K562 (cell line): ENCODE results near the gene OR2Z1. TPM values are rescaled to one million over a fixed set of nuclear protein-coding genes. Genes with fewer than 3 reads are reported as not detected.

Experiments
- ATAC-seq: fragments of 200-7000 bp; cut with Tn5 transposase; 3 replicates; pipeline ENCODE4 v1.9.1; 2020; ENCODE audit warnings: moderate library complexity
- BruUV-seq: library from RNA; stranded (reverse); fragments of 400-500 nt; replicated peaks from 2 replicates; lab custom pipeline; 2021; lab: Mats Ljungman, UMichigan
- CTCF ChIA-PET: fragments of 300-600 bp; formaldehyde crosslinking; extraction: SDS; loops from one replicate; lab custom pipeline; 2021; ENCODE audit warnings: low intra/inter-chr PET ratio; lab: Yijun Ruan, JAX
- POLR2A ChIA-PET: fragments of 300-600, 350-650 bp; sonication (Branson Sonifier 250); formaldehyde crosslinking; extraction: SDS; loops from one replicate; lab custom pipeline; 2021; ENCODE audit warnings: antibody characterized with exemption, inconsistent platforms; lab: Yijun Ruan, JAX
- DNase-seq, 4 experiments: peaks; one replicate each; pipeline versions ENCODE4 v3.0.0 to v3.0.0-alpha.2; 2011 to 2018; ENCODE audit warnings: low spot score in 3 of 4, mixed read lengths in 3 of 4; ENCODE audit errors: extremely low read depth in 1 of 4
- FAIRE-seq: peaks from 2 replicates; lab custom pipeline; 2011; peaks lifted over from hg19 to GRCh38; lab: Jason Lieb, UNC
- H2AFZ ChIP-seq: 2 replicates; pipeline ENCODE4 v1.6.0; 2011; ENCODE audit warnings: low read depth, low read length, control low read depth, inconsistent platforms
- H3K27ac ChIP-seq: fragments of 200-600 bp; 3 replicates; pipeline ENCODE4 v1.8.0; 2011; ENCODE audit warnings: low read depth, mild to moderate bottlenecking, control low read depth, inconsistent platforms, low read length, moderate library complexity, mixed read lengths; ENCODE audit errors: extremely low read depth
- H3K27me3 ChIP-seq, 2 experiments: fragments of 300-600 bp in 1 of 2; 2 replicates in 1 of 2; 3 replicates in 1 of 2; pipeline versions ENCODE4 v1.6.0 to v1.8.0; 2011; ENCODE audit warnings: inconsistent platforms in 2 of 2, low read length in 2 of 2, mild to moderate bottlenecking in 1 of 2, mixed read lengths in 1 of 2, moderate library complexity in 1 of 2; ENCODE audit not compliant: control insufficient read depth in 2 of 2, insufficient read depth in 2 of 2
- H3K36me3 ChIP-seq: fragments of 300-600 bp; 3 replicates; pipeline ENCODE4 v1.8.0; 2011; ENCODE audit warnings: mild to moderate bottlenecking, low read length, inconsistent platforms; ENCODE audit not compliant: control insufficient read depth, insufficient read depth
- H3K4me1 ChIP-seq, 2 experiments: fragments of 200-600 bp in 1 of 2; replicated peaks in 1 of 2; 2 replicates in 1 of 2; 3 replicates in 1 of 2; pipeline versions ENCODE4 v1.5.1 to v1.8.0; 2011; ENCODE audit warnings: inconsistent platforms in 2 of 2, low read length in 2 of 2, mild to moderate bottlenecking in 1 of 2, mixed read lengths in 1 of 2, moderate library complexity in 1 of 2; ENCODE audit not compliant: control insufficient read depth in 2 of 2, insufficient read depth in 2 of 2
- H3K4me2 ChIP-seq: 2 replicates; pipeline ENCODE4 v1.6.1; 2011; ENCODE audit warnings: low read length, control low read depth, inconsistent platforms, mixed read lengths; ENCODE audit not compliant: insufficient read depth
- H3K4me3 ChIP-seq: fragments of 200-600 bp; sonication (generic), shearing (Covaris generic); 2 replicates; pipeline ENCODE4 v1.5.1; 2016; ENCODE audit warnings: control low read depth, inconsistent platforms
- H3K79me2 ChIP-seq: fragments of 200-600 bp; 3 replicates; pipeline ENCODE4 v1.8.0; 2011; ENCODE audit warnings: low read length, inconsistent platforms; ENCODE audit not compliant: control insufficient read depth, insufficient read depth
- H3K9ac ChIP-seq, 2 experiments: 2 replicates each; pipeline versions ENCODE4 v1.6.0 to v1.6.1; 2011; ENCODE audit warnings: low read depth in 2 of 2, low read length in 2 of 2, control low read depth in 1 of 2, inconsistent platforms in 1 of 2, mild to moderate bottlenecking in 1 of 2, mixed read lengths in 1 of 2; ENCODE audit not compliant: insufficient read depth in 1 of 2
- H3K9me1 ChIP-seq: one replicate; pipeline ENCODE4 v1.6.0; 2011; ENCODE audit warnings: inconsistent platforms, mild to moderate bottlenecking, low read length, moderate library complexity; ENCODE audit not compliant: control insufficient read depth, insufficient read depth
- H3K9me3 ChIP-seq: replicated peaks from 2 replicates; pipeline ENCODE4 v1.5.1; 2011; ENCODE audit warnings: low read depth, low read length, inconsistent platforms; ENCODE audit not compliant: control insufficient read depth, insufficient read depth
- H4K20me1 ChIP-seq: replicated peaks from 2 replicates; pipeline ENCODE4 v1.6.1; 2011; ENCODE audit warnings: low read length, inconsistent platforms, mixed read lengths; ENCODE audit not compliant: control insufficient read depth, insufficient read depth
- ZFP36 ChIP-seq: fragments of 150-350 bp; IDR thresholded peaks from 2 replicates; pipeline ENCODE4 v1.6.1; 2018; ENCODE audit warnings: low read length, low read depth; ENCODE audit not compliant: partially characterized antibody
- WGBS: fragments of 100-300 bp; shearing (Covaris generic); methylation state at CpG from one replicate; pipeline ENCODE4 v1.1.6; 2016; ENCODE audit warnings: low coverage, mixed read lengths; ENCODE audit not compliant: insufficient coverage; ENCODE audit errors: missing lambda C conversion rate; 5-methylcytosine and 5-hydroxymethylcytosine counted together
- in situ Hi-C: fragments of 300-500 bp; cut with MboI; formaldehyde crosslinking; loops from 4 replicates; pipeline ENCODE4 v1.15.0; 2018; ENCODE audit warnings: inconsistent platforms, mixed read lengths
- intact Hi-C: fragments of 100-400 bp; cut with micrococcal nuclease; formaldehyde crosslinking; loops from 2 replicates; pipeline ENCODE4 v1.14.2; 2022
- polyA plus RNA-seq, 8 experiments: library from polyadenylated mRNA; depleted of rRNA in 4 of 8; stranded (reverse) in 5 of 8; unstranded in 3 of 8; fragments of >200 nt; fragmentation: Nextera tagmentation in 2 of 8; fragmentation: Illumina TruSeq in 1 of 8; extraction: Ambion mirVana in 2 of 8; extraction: Trizol in 1 of 8; gene quantifications; 2 replicates each; pipeline versions ENCODE4 v1.2.1 to v1.2.3, GENCODE V29; 2011 to 2014; ENCODE audit warnings: inconsistent platforms in 1 of 8, missing spikeins in 1 of 8
- total RNA-seq, 7 experiments: library from RNA; depleted of rRNA in 6 of 7; stranded (reverse); fragments of >200 nt in 6 of 7; fragmentation: Illumina TruSeq in 2 of 7; extraction: Trizol in 2 of 7; gene quantifications; 2 replicates each; pipeline versions ENCODE4 v1.2.1 to v1.2.3, GENCODE V29; 2011 to 2021; ENCODE audit warnings: low replicate concordance in 1 of 7
- TF ChIP-seq, protein P1 (sequence below): fragments of 450-650 bp; formaldehyde crosslinking; IDR thresholded peaks from 2 replicates; pipeline ENCODE4 v1.4.0; 2020; ENCODE audit warnings: mild to moderate bottlenecking, mixed read lengths
- TF ChIP-seq, protein P2 (sequence below): IDR thresholded peaks from 3 replicates; pipeline ENCODE4 v1.6.1; 2011; ENCODE audit warnings: borderline replicate concordance, mild to moderate bottlenecking; ENCODE audit not compliant: insufficient read length, insufficient read depth

The OR2Z1 gene
- total and polyA plus RNA-seq, 9 of the 15 experiments (the other 6 are each of a cell fraction or from before 2014, with no cell fraction given) = 0.13 TPM; not detected in 8

- FAIRE-seq = no peak
- ChIA-PET POLR2A (no interaction called here), CTCF (no interaction called here)
- ATAC-seq = no peak
- H3K27me3 ChIP-seq = no peaks in the 10 kb centered on the region
- H3K9ac ChIP-seq = no peak overlapping the region
- no peak overlapping the region for H3K4me3 ChIP-seq
- no peaks in the 10 kb centered on the region for H4K20me1 ChIP-seq
- no peak overlapping the region for H2AFZ ChIP-seq
- in situ Hi-C loops (no loop called here), intact Hi-C loops (no loop called here)
- TF ChIP-seq, protein P1, sequence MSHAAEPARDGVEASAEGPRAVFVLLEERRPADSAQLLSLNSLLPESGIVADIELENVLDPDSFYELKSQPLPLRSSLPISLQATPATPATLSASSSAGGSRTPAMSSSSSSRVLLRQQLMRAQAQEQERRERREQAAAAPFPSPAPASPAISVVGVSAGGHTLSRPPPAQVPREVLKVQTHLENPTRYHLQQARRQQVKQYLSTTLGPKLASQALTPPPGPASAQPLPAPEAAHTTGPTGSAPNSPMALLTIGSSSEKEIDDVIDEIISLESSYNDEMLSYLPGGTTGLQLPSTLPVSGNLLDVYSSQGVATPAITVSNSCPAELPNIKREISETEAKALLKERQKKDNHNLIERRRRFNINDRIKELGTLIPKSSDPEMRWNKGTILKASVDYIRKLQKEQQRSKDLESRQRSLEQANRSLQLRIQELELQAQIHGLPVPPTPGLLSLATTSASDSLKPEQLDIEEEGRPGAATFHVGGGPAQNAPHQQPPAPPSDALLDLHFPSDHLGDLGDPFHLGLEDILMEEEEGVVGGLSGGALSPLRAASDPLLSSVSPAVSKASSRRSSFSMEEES (CRISPR knock-in tag) = peak; percentile 46; the same call in 1 of the 2 replicates
- TF ChIP-seq ZFP36 = peak; percentile 42
- TF ChIP-seq, protein P2, sequence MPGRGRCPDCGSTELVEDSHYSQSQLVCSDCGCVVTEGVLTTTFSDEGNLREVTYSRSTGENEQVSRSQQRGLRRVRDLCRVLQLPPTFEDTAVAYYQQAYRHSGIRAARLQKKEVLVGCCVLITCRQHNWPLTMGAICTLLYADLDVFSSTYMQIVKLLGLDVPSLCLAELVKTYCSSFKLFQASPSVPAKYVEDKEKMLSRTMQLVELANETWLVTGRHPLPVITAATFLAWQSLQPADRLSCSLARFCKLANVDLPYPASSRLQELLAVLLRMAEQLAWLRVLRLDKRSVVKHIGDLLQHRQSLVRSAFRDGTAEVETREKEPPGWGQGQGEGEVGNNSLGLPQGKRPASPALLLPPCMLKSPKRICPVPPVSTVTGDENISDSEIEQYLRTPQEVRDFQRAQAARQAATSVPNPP = no peak
- no peak for DNase-seq
- H3K4me2 ChIP-seq = no peak overlapping the region
- H3K9me3 ChIP-seq = no peaks in the 10 kb centered on the region
- H3K27ac ChIP-seq = no peak overlapping the region
- WGBS = 2% methylated on average over 2 of the region's 2 CpGs
- no TSS peak for BruUV-seq
- no peaks in the 10 kb centered on the region for H3K36me3 ChIP-seq
- no peaks in the 10 kb centered on the region for H3K79me2 ChIP-seq
- no peaks in the 10 kb centered on the region for H3K9me1 ChIP-seq
- no peaks in the 10 kb centered on the region for H3K4me1 ChIP-seq
Observed at GRCh38 chr19:8722032-8722431, 598 bp downstream of the OR2Z1 start.
